HG02970 (cell line): ENCODE results near the gene UBL3.

Source experiments
- ATAC-seq: cut with Tn5 transposase; IDR thresholded peaks from one replicate; pipeline ENCODE4 v1.9.1; 2021; ENCODE audit warnings: mild to moderate bottlenecking, moderate library complexity, moderate number of reproducible peaks; ENCODE audit not compliant: unreplicated experiment, low FRiP score

UBL3 gene

DNA sequence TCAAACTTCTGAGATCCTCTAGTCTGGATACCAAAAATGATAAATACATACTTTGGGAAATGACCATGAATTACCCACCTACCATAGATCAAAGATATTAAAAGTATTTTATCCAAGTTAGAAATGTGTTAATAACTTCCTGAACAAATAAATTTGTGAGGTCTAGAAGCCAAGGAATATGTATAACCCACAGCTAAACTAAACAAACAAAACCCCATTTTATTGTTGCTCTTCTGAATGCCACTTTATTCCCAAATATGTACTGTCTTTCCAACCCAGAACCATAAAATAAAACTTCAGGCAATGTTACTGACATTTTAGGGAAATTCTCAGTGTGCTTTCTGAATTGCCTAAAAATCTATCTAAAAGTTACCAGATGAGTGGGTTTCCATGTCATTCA lies 35.1 kb downstream of the UBL3 start:
- no peak for ATAC-seq

GRCh38 chr13:29810898-29811297 lies 39.5 kb downstream of the UBL3 start:
- ATAC-seq: no peak

DNA sequence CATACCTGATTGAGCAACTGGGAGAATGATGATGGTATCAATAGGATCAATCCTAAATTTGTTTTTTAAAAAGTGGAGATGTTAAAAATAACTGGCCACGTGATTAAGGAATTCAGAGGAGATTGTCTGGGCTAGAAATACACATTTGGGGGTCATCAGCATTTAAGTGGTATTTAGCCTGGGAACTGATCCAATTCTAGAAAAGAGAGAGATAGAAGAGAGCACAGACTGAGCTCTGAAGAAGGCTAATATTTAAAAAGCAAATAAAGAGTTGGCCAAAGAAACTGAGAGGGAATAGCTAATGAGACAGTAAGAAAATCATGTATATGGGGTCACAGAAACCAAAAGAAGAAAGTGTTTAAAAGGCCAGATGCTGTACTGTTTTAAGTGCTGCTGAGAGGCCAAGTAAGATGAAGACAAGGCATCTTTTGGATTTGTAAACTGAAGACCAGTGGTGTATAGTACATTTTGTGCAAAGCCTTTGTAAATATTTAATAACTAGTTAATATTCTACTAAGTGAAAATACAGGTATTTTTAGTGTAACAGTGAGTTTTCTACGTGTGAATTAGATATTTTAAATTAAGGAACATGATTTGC lies 40.2 kb downstream of the UBL3 start:
- ATAC-seq: no peak

DNA sequence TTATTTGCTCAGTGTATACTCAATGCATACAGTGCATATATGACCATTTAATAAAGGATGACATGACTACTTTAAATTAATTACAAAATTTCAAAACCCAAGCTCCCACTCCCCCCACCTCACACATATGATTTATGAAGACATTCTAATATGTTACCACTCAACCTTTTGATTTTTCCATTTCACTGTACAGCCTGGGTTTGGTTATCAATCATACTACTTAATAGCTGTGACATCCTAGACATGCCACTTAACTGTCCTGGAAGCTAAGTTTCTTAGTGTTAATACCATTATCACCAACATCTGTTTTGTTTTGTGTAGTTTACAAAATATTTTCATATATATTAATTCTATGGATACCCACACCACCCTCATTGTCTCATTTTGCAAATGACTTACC lies 42.2 kb downstream of the UBL3 start:
- no peak for ATAC-seq

DNA sequence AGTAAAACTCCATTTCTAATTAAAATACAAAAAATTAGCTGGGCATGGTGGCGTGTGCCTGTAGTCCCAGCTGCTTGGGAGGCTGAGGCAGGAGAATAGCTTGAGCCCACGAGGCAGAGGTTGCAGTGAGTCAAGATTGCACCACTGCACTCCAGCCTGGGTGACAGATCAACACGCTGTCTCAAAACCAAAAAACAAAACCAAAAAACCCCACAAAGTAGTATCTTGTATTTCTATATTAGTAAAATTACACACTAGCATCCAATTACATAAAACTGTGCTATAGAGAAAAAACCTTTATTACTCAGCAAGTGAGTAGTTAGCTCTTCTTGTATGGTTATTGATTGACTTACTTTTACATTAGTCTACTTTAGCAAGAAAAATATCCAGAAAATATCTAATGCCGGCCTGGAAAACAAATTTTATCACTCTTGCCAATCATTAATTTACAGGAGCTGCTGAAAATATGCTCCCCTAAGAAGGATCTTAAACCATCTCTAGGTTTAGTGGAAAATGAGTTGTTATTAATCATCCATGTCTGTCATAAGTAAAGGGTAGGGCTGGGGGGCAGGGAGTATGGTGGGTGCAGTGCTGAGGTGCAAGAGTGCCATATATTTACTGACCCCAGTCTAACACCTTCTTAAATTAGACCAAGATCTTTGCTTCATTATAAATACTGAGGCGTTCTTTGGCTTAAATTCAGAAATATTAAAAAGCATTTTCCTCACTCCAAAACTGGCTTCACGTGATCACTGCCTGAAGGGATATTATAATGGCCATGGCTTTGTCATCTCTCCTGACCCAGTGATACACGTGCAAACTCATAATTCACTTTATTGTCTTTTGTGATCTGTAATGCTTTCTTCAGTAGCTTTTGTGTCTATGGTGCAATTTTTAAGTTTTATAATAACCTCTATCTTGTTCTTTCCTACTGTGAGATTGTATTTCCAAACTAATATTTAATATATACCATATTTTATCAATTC lies 44.1 kb downstream of the UBL3 start:
- ATAC-seq: no peak

DNA sequence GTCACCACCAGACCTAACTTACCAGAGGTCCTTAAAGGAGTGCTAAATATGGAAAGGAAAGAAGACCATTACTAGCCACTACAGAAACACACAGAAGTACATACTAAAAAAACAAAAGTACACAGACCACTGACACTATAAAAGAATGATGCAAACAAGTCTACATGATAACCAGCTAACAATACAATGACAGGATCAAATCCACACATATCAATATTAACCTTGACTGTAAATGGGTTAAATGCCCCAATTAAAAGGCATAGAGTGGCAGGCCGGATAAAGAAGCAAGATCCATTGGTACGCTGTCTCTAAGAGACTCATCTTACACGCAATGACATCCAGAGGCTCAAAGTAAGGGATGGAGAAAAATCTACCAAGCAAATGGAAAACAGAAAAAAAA lies 47.2 kb downstream of the UBL3 start:
- no peak for ATAC-seq

DNA sequence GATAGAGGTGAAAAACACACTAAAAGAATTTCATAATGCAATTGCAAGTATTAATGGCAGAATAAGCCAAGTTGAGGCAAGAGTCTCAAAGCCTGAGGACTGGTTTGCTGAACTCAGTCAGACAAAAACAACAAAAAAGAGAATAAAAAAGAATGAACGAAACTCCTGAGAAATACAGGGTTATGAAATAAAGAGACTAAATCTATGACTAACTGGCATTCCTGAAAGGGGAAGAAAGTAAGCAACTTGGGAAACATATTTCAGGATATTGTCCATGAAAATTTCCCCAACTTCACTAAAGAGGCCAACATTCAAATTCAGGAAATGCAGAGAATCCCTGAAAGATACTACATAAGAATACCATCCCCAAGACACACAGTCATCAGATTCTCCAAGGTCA lies 47.8 kb downstream of the UBL3 start:
- no peak for ATAC-seq

DNA sequence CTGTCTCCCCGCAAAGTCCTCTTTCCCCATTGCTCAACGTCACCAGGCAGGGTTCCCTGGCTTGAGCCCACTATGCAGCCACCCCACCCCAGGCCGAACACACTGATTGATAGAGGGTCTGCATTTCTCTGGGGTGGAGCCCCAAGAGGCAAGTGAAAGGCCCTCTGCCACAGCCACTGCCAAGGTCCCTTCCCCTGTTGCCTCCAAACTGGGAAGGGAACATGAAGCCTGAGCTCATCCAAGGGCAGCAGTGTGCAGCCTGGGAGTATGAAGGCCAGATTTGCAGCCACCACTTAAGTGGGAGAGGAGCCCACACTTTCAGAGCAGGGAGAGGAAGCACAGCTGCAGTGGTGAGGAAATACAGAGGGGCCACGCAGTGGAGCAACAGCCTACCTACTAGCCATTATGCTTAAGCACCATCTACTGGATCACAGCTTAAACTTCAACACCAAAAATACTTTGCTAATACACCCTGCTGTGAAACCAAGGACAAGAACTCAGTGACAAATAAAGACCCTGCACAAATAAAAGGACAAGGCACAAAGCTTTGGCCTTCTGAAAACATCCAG lies 48.6 kb downstream of the UBL3 start:
- ATAC-seq: no peak

DNA sequence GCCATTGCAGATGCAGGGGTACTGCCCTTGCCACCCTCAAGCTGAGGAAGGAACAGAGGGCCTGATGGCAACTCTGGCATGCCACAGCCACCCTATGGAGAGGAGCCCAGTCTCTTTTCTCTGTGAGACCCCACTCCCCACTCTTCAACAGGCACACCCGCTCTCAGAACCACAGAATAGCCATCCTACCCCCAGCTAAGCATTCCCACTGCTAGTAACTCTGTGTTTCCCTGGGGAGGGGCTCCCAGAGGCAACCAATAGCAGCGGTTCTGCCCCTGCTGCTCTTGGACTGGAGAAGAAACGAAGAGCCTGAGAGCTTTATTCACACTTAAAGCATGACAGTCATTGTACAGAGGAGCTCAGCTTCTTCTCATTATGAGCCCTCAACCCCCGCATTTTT lies 49.3 kb downstream of the UBL3 start:
- no peak for ATAC-seq

GRCh38 chr13:29800687-29801086 lies 49.7 kb downstream of the UBL3 start:
- no peak for ATAC-seq

- no peak for ATAC-seq
These were observed 51.4 kb downstream of the UBL3 start for GRCh38 chr13:29799041-29799440.

GRCh38 chr13:29791997-29792780 lies 58.2 kb downstream of the UBL3 start:
- no peak for ATAC-seq

- ATAC-seq: no peak
These were observed 58.9 kb downstream of the UBL3 start for GRCh38 chr13:29791508-29791907.

- no peak for ATAC-seq
These were observed 63.7 kb downstream of the UBL3 start for GRCh38 chr13:29786698-29787097.

- ATAC-seq: no peak
These were observed 64.4 kb downstream of the UBL3 start for GRCh38 chr13:29785978-29786377.

DNA sequence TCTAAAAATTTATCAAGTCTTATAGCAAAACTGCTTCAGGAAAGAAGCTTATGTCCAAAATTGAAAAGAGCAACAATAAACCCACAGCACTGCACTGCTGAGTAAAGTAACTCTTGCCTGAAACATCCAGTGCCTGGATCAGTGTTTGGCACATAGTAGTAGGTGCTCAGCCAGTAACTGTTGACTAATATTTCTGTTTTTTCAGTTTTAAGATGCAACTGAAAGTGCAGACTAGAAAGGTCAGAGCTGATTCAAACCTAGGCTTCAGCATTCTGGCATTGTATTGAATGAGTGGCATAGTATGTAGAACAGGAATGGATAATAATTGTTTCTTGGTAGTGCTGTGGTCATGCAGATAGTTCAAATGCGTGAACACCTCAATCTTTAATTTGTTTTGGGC lies 67.6 kb downstream of the UBL3 start:
- ATAC-seq: no peak

- ATAC-seq: no peak
These were observed 75.6 kb downstream of the UBL3 start for GRCh38 chr13:29774830-29775229.

GRCh38 chr13:29771247-29771646 lies 79.2 kb downstream of the UBL3 start:
- no peak for ATAC-seq

DNA sequence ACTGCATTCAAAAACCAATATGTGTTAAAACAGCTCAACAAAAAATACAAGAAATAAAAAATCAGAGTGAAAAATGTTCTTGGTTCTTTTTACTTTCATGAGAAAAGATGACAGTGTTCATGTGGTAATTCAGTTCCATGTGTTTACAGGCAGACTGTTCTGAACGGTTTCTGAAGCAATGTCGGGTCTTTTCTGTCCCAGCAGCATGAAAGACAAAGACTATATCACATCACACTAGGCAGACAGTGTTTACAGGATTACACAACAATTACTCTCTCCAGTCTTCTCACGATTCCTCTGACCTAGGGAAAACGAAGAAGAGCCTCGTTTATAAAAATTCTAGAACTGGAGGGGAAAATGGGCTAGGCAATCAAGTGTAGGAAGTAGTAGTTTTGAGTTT lies 83.4 kb downstream of the UBL3 start:
- ATAC-seq: no peak

DNA sequence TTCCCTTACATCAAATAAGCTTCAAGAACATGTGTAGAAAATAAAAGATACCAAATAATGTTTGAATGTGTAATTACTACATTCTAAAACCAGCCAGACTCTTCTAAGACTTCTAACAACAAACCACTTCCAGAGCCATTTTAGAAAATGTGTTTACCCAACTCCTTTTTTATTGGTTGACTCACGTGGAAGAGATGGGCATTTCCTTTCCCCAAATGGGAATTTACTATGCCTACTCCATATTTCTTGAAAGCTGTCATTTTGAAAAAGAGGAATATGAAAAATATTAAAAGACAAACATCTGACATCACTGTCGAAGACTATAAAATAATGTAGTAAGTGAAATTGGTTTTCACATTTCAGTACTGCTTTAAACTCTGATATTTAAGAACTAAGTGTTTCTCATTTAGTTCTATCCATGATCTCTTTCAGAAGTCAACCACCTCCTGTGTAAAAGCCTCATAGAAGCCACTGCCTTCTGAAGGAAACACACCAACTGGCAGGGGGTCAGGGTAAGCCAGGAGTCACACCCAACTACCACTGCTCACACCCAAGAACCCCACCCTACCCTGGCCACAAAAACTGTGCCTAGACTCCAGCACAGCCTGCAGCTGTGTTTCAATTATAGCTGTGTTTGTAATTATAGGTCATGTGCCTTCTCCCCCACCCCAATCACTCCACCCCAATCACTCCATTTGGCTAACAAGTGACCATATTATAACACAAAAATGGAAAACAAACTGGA lies 86.8 kb downstream of the UBL3 start:
- ATAC-seq: no peak
